IMR-90 (cell line): ENCODE results near the gene LDLRAD4. TPM values are rescaled to one million over a fixed set of nuclear protein-coding genes. Genes with fewer than 3 reads are reported as not detected.

ENCODE experiments used
- ATAC-seq: fragments of 200-7000 bp; cut with Tn5 transposase; 2 replicates; pipeline ENCODE4 v1.9.1; 2020; ENCODE audit warnings: low read depth, mild to moderate bottlenecking, moderate library complexity
- BruUV-seq: library from RNA; stranded (reverse); fragments of 400-500 nt; replicated peaks from 2 replicates; lab custom pipeline; 2021; lab: Mats Ljungman, UMichigan
- CTCF ChIA-PET: fragments of 300-600 bp; formaldehyde crosslinking; extraction: SDS; loops from one replicate; lab custom pipeline; 2021; ENCODE audit warnings: antibody characterized with exemption; lab: Yijun Ruan, JAX
- POLR2A ChIA-PET: fragments of 300-600 bp; sonication (Branson Sonifier 250); formaldehyde crosslinking; loops from one replicate; lab custom pipeline; 2022; ENCODE audit warnings: antibody characterized with exemption; ENCODE audit not compliant: unreplicated experiment; lab: Charles Lee
- DNase-seq: peaks from one replicate; pipeline ENCODE4 v3.0.0; 2013
- H2AFZ ChIP-seq: replicated peaks from 2 replicates; pipeline ENCODE3; 2013; ENCODE audit warnings: low read length, mild to moderate bottlenecking; ENCODE audit not compliant: poor library complexity
- H2AK5ac ChIP-seq: 2 replicates; pipeline ENCODE4 v1.6.1; 2013; ENCODE audit warnings: low read depth, low read length, inconsistent platforms
- H2AK9ac ChIP-seq: replicated peaks from 2 replicates; pipeline ENCODE3; 2013; ENCODE audit warnings: mild to moderate bottlenecking, low read depth, low read length, moderate library complexity; ENCODE audit not compliant: poor library complexity
- H2BK120ac ChIP-seq: 2 replicates; pipeline ENCODE4 v1.6.1; 2013; ENCODE audit warnings: low read depth, low read length, inconsistent platforms
- H2BK15ac ChIP-seq: 3 replicates; pipeline ENCODE4 v1.6.1; 2013; ENCODE audit warnings: low read depth, low read length, inconsistent platforms
- H2BK20ac ChIP-seq: 2 replicates; pipeline ENCODE4 v1.6.1; 2013; ENCODE audit warnings: low read depth, mild to moderate bottlenecking, inconsistent platforms, low read length, moderate library complexity
- H2BK5ac ChIP-seq: 2 replicates; pipeline ENCODE4 v1.6.1; 2013; ENCODE audit warnings: mild to moderate bottlenecking, low read depth, low read length, inconsistent platforms; ENCODE audit not compliant: poor library complexity, severe bottlenecking
- H3K14ac ChIP-seq: replicated peaks from 2 replicates; pipeline ENCODE4 v1.6.1; 2013; ENCODE audit warnings: low read depth, low read length, inconsistent platforms
- H3K18ac ChIP-seq: 2 replicates; pipeline ENCODE4 v1.6.1; 2013; ENCODE audit warnings: low read depth, low read length, control low read depth
- H3K23ac ChIP-seq: 2 replicates; pipeline ENCODE4 v1.6.1; 2013; ENCODE audit warnings: low read depth, low read length, inconsistent platforms
- H3K27ac ChIP-seq: 2 replicates; pipeline ENCODE4 v1.5.1; 2013; ENCODE audit warnings: mild to moderate bottlenecking, control low read depth, low read length; ENCODE audit not compliant: insufficient read depth
- H3K27me3 ChIP-seq: 2 replicates; pipeline ENCODE4 v1.6.1; 2013; ENCODE audit warnings: low read length; ENCODE audit not compliant: control insufficient read depth, insufficient read depth
- H3K36me3 ChIP-seq: 2 replicates; pipeline ENCODE4 v1.6.1; 2013; ENCODE audit warnings: low read length, mixed read lengths; ENCODE audit not compliant: control insufficient read depth, insufficient read depth
- H3K4ac ChIP-seq: 2 replicates; pipeline ENCODE4 v1.6.1; 2013; ENCODE audit warnings: low read depth, low read length, inconsistent platforms
- H3K4me1 ChIP-seq: 2 replicates; pipeline ENCODE4 v1.6.1; 2013; ENCODE audit warnings: low read length, mixed read lengths; ENCODE audit not compliant: control insufficient read depth, insufficient read depth
- H3K4me2 ChIP-seq: 2 replicates; pipeline ENCODE4 v1.6.1; 2013; ENCODE audit warnings: low read depth, mild to moderate bottlenecking, control low read depth, low read length, moderate library complexity
- H3K4me3 ChIP-seq: 2 replicates; pipeline ENCODE4 v1.5.1; 2013; ENCODE audit warnings: low read depth, mild to moderate bottlenecking, control low read depth, low read length, moderate library complexity; ENCODE audit not compliant: insufficient read depth
- H3K56ac ChIP-seq: 2 replicates; pipeline ENCODE4 v1.6.1; 2013; ENCODE audit warnings: low read length, inconsistent platforms; ENCODE audit not compliant: insufficient read depth; ENCODE audit errors: extremely low read depth
- H3K79me1 ChIP-seq, 2 experiments: 2 replicates each; pipeline ENCODE4 v1.6.1; 2013; ENCODE audit warnings: low read length in 2 of 2, inconsistent platforms in 1 of 2, low read depth in 1 of 2
- H3K9ac ChIP-seq: 2 replicates; pipeline ENCODE4 v1.6.1; 2013; ENCODE audit warnings: low read depth, low read length, control low read depth
- H3K9me1 ChIP-seq: 2 replicates; pipeline ENCODE4 v1.6.1; 2013; ENCODE audit warnings: low read length, inconsistent platforms; ENCODE audit not compliant: insufficient read depth
- H3K9me3 ChIP-seq: 2 replicates; pipeline ENCODE4 v1.6.1; 2013; ENCODE audit warnings: low read length; ENCODE audit not compliant: control insufficient read depth, insufficient read depth
- H4K20me1 ChIP-seq: 2 replicates; pipeline ENCODE4 v1.6.1; 2013; ENCODE audit warnings: low read length, inconsistent platforms; ENCODE audit not compliant: insufficient read depth
- H4K5ac ChIP-seq: 2 replicates; pipeline ENCODE4 v1.6.1; 2013; ENCODE audit warnings: mild to moderate bottlenecking, low read depth, low read length, control low read depth
- H4K8ac ChIP-seq, 2 experiments: 2 replicates each; pipeline ENCODE4 v1.6.1; 2013; ENCODE audit warnings: low read depth in 2 of 2, low read length in 2 of 2, control low read depth in 1 of 2, inconsistent platforms in 1 of 2
- H4K91ac ChIP-seq: 2 replicates; pipeline ENCODE4 v1.6.1; 2013; ENCODE audit warnings: low read depth, low read length, inconsistent platforms; ENCODE audit not compliant: insufficient read depth
- BHLHE40 ChIP-seq: fragments of 150-350 bp; IDR thresholded peaks from 2 replicates; pipeline ENCODE4 v1.6.1; 2016; ENCODE audit warnings: mild to moderate bottlenecking, low read depth, low read length
- CEBPB ChIP-seq: IDR thresholded peaks from 2 replicates; pipeline ENCODE4 v1.6.1; 2012; ENCODE audit warnings: low read depth, low read length, improper control_type of control experiment
- CHD1 ChIP-seq: IDR thresholded peaks from 2 replicates; pipeline ENCODE4 v1.6.1; 2012; ENCODE audit warnings: low read depth, low read length, improper control_type of control experiment
- FOS ChIP-seq: fragments of 150-350 bp; IDR thresholded peaks from 2 replicates; pipeline ENCODE4 v1.6.1; 2016; ENCODE audit warnings: low read depth, low read length
- MAZ ChIP-seq: IDR thresholded peaks from 2 replicates; pipeline ENCODE4 v1.6.1; 2012; ENCODE audit warnings: low read depth, mild to moderate bottlenecking, low read length, improper control_type of control experiment, moderate library complexity, borderline replicate concordance
- MXI1 ChIP-seq: IDR thresholded peaks from 2 replicates; pipeline ENCODE4 v1.6.1; 2012; ENCODE audit warnings: low read depth, mild to moderate bottlenecking, low read length, moderate library complexity, borderline replicate concordance
- NFE2L2 ChIP-seq: fragments of 150-350 bp; IDR thresholded peaks from 2 replicates; pipeline ENCODE4 v1.6.1; 2016; ENCODE audit warnings: low read depth, mild to moderate bottlenecking, low read length
- POLR2A ChIP-seq: IDR thresholded peaks from 2 replicates; pipeline ENCODE4 v1.6.1; 2012; ENCODE audit warnings: mild to moderate bottlenecking, low read depth, low read length
- RAD21 ChIP-seq: IDR thresholded peaks from 2 replicates; pipeline ENCODE4 v1.6.1; 2012; ENCODE audit warnings: low read length, improper control_type of control experiment
- RCOR1 ChIP-seq: IDR thresholded peaks from 2 replicates; pipeline ENCODE4 v1.6.1; 2012; ENCODE audit warnings: mild to moderate bottlenecking, low read length, improper control_type of control experiment; ENCODE audit not compliant: insufficient replicate concordance
- RFX5 ChIP-seq: IDR thresholded peaks from 2 replicates; pipeline ENCODE4 v1.8.0; 2012; ENCODE audit warnings: low read depth, mild to moderate bottlenecking, low read length, moderate library complexity
- SMC3 ChIP-seq: fragments of 150-350 bp; IDR thresholded peaks from 2 replicates; pipeline ENCODE4 v1.6.1; 2016; ENCODE audit warnings: low read depth, mild to moderate bottlenecking, antibody characterized with exemption, low read length, moderate library complexity
- WGBS, 2 experiments: methylation state at CpG; one replicate each; pipeline versions ENCODE4 v1.1.5 to v1.1.7; 2013; ENCODE audit warnings: missing lambda C conversion rate in 2 of 2; ENCODE audit not compliant: insufficient read length in 1 of 2; ENCODE audit errors: extremely low coverage in 2 of 2; 5-methylcytosine and 5-hydroxymethylcytosine counted together
- dilution Hi-C: fragments of 300-500 bp; cut with HindIII; formaldehyde crosslinking; loops from one replicate; pipeline ENCODE4 v1.14.3; 2018; ENCODE audit warnings: low sequenced_read_pairs; ENCODE audit not compliant: unreplicated experiment
- in situ Hi-C: fragments of 300-500 bp; cut with MboI; formaldehyde crosslinking; loops from 3 replicates; pipeline ENCODE4 v1.14.3; 2019; ENCODE audit warnings: low sequenced_read_pairs, inconsistent platforms, mixed read lengths
- intact Hi-C: fragments of 100-400 bp; cut with micrococcal nuclease; formaldehyde crosslinking; loops from 2 replicates; pipeline ENCODE4 v1.10.0; 2022
- polyA plus RNA-seq, 3 experiments: library from polyadenylated mRNA; depleted of rRNA; stranded (reverse); fragments of >200 nt; gene quantifications; 2 replicates each; pipeline ENCODE4 v1.2.3, GENCODE V29; 2012; ENCODE audit warnings: low replicate concordance in 1 of 3
- total RNA-seq: library from RNA; depleted of rRNA; stranded (reverse); fragments of >200 nt; gene quantifications from 2 replicates; pipeline ENCODE4 v1.2.3, GENCODE V29; 2012
- TF ChIP-seq, protein P1 (sequence below): conservative IDR thresholded peaks from 2 replicates; pipeline ENCODE4 v1.5.1; 2012; ENCODE audit warnings: mild to moderate bottlenecking, low read depth, low read length, improper control_type of control experiment
- TF ChIP-seq, protein P2 (sequence below): fragments of 150-350 bp; IDR thresholded peaks from 2 replicates; pipeline ENCODE4 v1.6.1; 2017; ENCODE audit warnings: mild to moderate bottlenecking, antibody characterized with exemption, low read length, low read depth
- TF ChIP-seq, protein P3 (sequence below): fragments of 150-350 bp; IDR thresholded peaks from 2 replicates; pipeline ENCODE4 v1.6.1; 2016; ENCODE audit warnings: low read depth, mild to moderate bottlenecking, low read length, moderate library complexity, borderline replicate concordance

Gene LDLRAD4
- total and polyA plus RNA-seq, 2 of the 4 experiments (the other 2 are of a cell fraction): not detected

DNA sequence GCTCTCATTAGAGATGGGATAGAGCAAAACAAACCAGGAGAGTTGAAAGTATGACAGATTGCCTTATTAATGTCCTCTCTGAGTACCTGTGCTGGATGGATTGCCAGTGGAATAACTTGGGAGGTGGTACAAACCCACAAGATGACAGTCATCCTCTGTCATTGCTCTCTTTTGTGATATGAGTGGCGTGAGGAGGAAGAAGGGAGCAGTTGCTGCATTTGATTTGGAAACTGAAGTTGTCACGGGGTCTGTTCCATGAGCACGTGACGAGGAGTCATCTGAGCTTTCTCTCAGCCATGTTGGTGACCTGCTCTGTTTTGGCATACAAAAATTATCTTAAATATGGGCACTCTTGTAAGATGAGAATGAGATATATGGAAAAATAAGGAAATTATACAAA, 302.9 kb downstream of the LDLRAD4 start:
- no peaks in the 10 kb centered on the region; the same call in 1 of the 2 replicates for H3K27me3 ChIP-seq
- intact Hi-C loops (no loop called here), dilution Hi-C loops (no loop called here), in situ Hi-C loops (no loop called here)
- no peak overlapping the region for H3K56ac ChIP-seq
- H2AK5ac ChIP-seq: no peak overlapping the region
- no peak overlapping the region for H3K23ac ChIP-seq
- H2BK120ac ChIP-seq: no peak overlapping the region
- 47% methylated on average over 3 of the region's 4 CpGs; no CpG with 5 or more reads in 1 of the 2 experiments for WGBS, 2 experiments
- no peak for TF ChIP-seq NFE2L2
- TF ChIP-seq RAD21: no peak
- no peak for TF ChIP-seq CEBPB
- TF ChIP-seq, protein P1, sequence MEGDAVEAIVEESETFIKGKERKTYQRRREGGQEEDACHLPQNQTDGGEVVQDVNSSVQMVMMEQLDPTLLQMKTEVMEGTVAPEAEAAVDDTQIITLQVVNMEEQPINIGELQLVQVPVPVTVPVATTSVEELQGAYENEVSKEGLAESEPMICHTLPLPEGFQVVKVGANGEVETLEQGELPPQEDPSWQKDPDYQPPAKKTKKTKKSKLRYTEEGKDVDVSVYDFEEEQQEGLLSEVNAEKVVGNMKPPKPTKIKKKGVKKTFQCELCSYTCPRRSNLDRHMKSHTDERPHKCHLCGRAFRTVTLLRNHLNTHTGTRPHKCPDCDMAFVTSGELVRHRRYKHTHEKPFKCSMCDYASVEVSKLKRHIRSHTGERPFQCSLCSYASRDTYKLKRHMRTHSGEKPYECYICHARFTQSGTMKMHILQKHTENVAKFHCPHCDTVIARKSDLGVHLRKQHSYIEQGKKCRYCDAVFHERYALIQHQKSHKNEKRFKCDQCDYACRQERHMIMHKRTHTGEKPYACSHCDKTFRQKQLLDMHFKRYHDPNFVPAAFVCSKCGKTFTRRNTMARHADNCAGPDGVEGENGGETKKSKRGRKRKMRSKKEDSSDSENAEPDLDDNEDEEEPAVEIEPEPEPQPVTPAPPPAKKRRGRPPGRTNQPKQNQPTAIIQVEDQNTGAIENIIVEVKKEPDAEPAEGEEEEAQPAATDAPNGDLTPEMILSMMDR: no peak
- no peak for TF ChIP-seq MAZ
- TF ChIP-seq RFX5: no peak
- TF ChIP-seq, protein P2, sequence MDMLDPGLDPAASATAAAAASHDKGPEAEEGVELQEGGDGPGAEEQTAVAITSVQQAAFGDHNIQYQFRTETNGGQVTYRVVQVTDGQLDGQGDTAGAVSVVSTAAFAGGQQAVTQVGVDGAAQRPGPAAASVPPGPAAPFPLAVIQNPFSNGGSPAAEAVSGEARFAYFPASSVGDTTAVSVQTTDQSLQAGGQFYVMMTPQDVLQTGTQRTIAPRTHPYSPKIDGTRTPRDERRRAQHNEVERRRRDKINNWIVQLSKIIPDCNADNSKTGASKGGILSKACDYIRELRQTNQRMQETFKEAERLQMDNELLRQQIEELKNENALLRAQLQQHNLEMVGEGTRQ: no peak
- TF ChIP-seq POLR2A: no peak
- no peak for TF ChIP-seq FOS
- TF ChIP-seq CHD1: no peak
- TF ChIP-seq SMC3: no peak
- TF ChIP-seq, protein P3, sequence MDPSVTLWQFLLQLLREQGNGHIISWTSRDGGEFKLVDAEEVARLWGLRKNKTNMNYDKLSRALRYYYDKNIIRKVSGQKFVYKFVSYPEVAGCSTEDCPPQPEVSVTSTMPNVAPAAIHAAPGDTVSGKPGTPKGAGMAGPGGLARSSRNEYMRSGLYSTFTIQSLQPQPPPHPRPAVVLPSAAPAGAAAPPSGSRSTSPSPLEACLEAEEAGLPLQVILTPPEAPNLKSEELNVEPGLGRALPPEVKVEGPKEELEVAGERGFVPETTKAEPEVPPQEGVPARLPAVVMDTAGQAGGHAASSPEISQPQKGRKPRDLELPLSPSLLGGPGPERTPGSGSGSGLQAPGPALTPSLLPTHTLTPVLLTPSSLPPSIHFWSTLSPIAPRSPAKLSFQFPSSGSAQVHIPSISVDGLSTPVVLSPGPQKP: no peak
- TF ChIP-seq BHLHE40: no peak
- TF ChIP-seq MXI1: no peak
- TF ChIP-seq RCOR1: no peak
- H3K9ac ChIP-seq: no peak overlapping the region
- H3K4me3 ChIP-seq: no peak overlapping the region
- H4K91ac ChIP-seq: no peak overlapping the region
- no peaks in the 10 kb centered on the region for H3K79me1 ChIP-seq
- H3K36me3 ChIP-seq: no peaks in the 10 kb centered on the region
- H2BK15ac ChIP-seq: no peak overlapping the region
- ATAC-seq: no peak
- H3K27ac ChIP-seq: no peak overlapping the region
- no peak overlapping the region for H2BK20ac ChIP-seq
- H2BK5ac ChIP-seq: no peak overlapping the region
- H3K4ac ChIP-seq: no peak overlapping the region
- H4K8ac ChIP-seq: no peak overlapping the region
- BruUV-seq: no TSS peak
- H2AK9ac ChIP-seq: no peak overlapping the region
- H3K9me1 ChIP-seq: no peaks in the 10 kb centered on the region
- no peak for DNase-seq
- no peaks in the 10 kb centered on the region for H3K4me1 ChIP-seq
- no peak overlapping the region for H3K4me2 ChIP-seq
- H3K14ac ChIP-seq: no peak overlapping the region
- no peak overlapping the region for H2AFZ ChIP-seq
- no peak overlapping the region for H4K5ac ChIP-seq
- H4K20me1 ChIP-seq: no peaks in the 10 kb centered on the region
- H3K9me3 ChIP-seq: no peaks in the 10 kb centered on the region
- POLR2A ChIA-PET: no interaction called here
- H3K18ac ChIP-seq: no peak overlapping the region
- CTCF ChIA-PET: no interaction called here
